Stimulated activated CD4-positive, alpha-beta T cell treated with anti-CD3 and anti-CD28 coated beads, TNF-alpha, amount 100 ng/mL, for 1 hour (primary cell): ENCODE measurements around the gene SETD5.

Experiments used
- DNase-seq, 3 donors: peaks; one replicate each; pipeline ENCODE4 v3.0.0-alpha.2; 2020; ENCODE audit warnings: low read depth in 3 of 3, low spot score in 1 of 3

The SETD5 gene

GRCh38 chr3:9503283-9503682 lies 105.9 kb downstream of the SETD5 start:
- peak; percentile 16 to 67 (median 29) for DNase-seq

- DNase-seq: no peak
These were observed 110.5 kb downstream of the SETD5 start for GRCh38 chr3:9507586-9508578.

GRCh38 chr3:9508781-9509180 lies 111.4 kb downstream of the SETD5 start:
- DNase-seq: no peak

- no peak for DNase-seq
These were observed 115.1 kb downstream of the SETD5 start for GRCh38 chr3:9512456-9513045.

- no peak for DNase-seq
These were observed 116.9 kb downstream of the SETD5 start for GRCh38 chr3:9514306-9514705.

GRCh38 chr3:9514956-9515355 lies 117.5 kb downstream of the SETD5 start:
- no peak for DNase-seq

GRCh38 chr3:9525078-9525477 lies 127.7 kb downstream of the SETD5 start:
- no peak for DNase-seq
